HG03457 (cell line): ENCODE measurements around the gene HES7.

ENCODE experiments used
- ATAC-seq: cut with Tn5 transposase; IDR thresholded peaks from one replicate; pipeline ENCODE4 v1.9.1; 2021; ENCODE audit warnings: moderate number of reproducible peaks; ENCODE audit not compliant: unreplicated experiment

The HES7 gene

DNA sequence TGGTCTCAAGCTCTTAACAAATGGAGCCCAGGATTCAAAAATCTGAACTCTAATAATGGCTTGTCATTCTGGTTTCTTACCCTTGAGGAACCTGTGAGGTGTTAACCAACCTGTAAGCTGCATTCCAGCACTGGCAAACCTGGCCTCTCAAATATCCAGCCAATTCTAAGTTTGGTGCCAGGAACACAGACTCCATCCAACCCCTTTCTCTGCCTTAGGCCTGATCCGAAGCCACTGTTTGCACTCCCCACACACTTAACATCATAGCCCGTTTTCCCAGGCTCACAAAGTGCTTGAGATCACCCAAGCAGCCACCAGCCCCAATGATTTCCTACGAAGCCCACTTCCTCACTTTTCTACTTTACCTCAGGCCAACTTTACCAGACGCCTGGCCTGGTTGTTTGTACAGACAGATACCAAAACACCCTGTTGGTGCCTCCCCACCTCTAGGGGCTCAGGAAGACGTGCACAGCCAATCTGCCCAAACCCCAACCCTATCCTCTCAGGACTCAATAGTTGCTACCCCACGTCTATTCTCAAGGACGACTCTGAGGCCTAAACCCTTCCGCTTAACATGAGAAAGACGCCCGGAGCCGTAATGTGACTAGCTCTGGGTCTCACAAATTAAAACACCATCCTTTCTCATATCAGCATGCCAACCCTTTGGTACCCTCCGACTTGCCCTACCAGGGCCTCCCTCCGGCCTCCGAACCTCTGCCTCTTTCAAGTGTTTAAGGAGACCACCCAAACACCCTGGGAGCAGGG, 31.5 kb upstream of the HES7 start:
- ATAC-seq = no peak

DNA sequence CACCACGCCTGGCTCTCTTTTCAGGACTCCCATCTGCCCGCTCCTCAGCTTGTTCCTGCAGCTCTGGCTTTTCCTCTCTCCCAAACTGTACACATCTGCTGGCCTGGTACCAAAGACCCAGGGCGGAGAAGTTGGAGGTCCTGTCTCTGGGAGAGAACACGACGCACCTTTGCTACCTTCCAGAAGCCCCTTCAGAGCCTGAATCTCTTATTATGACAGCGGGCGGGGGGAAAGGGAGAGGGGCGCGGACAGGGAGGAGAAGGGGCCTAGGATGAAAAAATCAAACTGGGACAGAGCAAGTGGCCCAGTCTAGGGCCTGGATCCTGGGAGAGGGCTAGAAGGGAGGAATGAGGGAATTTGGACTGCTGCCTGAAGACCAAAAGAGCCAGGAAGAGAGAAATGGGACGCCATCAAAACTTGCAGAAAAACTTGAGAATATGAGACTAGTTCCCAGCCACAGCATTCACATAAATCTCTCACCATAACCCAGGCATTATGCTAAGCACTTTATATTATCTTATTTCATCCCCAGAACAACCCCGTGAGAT, 30.8 kb upstream of the HES7 start:
- ATAC-seq = no peak

DNA sequence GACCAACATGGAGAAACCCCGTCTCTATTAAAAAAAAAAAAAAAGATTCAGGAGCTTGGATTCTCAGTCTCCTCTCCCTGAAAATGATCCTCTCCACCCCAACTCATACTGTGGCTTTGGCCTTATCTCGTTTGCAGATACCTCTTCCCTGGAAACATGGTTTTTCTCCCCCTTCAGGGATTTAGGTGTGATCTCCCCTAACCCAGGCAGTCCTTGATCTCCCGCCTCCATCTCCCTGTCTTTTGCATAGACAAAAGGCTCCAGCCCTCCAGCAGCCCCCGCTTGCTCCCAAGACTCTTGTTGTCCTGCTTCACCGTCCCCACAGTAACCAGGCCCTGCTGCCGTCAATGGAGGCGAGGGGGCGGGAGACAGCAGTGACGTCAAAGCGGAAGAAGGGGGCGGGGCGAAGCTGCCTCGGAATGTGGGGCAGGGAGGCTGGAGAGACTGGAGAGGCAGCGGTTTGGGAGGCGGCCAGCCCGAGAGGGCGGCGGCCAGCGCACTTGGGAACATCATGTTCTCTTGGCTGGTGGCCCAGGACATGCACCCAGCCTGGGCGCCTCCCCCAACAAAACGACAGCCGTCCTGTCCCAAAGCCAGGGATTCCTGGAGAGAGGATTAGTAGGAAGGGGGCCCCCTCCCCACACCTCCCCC, 30.2 kb upstream of the HES7 start:
- ATAC-seq = no peak

DNA sequence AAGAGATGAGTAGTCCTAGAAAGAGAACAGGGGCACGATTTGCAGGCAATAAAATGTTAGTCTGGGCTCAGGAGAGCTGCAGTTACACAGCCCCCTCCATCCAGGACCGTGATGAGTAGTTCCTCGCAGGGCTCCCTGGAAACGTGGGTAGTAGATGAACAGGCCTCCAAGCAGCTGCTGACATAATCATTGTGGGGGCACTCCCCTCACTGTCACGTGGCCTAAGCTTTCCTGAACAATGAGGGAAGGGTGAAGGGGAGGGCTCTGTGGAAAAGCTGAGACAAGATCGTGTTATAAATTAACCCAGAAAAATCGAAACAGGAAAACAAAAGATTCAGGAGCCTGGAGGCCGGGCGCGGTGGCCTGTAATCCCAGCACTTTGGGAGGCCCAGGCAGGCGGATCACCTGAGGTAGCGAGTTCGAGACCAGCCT, 29.6 kb upstream of the HES7 start:
- ATAC-seq = no peak

DNA sequence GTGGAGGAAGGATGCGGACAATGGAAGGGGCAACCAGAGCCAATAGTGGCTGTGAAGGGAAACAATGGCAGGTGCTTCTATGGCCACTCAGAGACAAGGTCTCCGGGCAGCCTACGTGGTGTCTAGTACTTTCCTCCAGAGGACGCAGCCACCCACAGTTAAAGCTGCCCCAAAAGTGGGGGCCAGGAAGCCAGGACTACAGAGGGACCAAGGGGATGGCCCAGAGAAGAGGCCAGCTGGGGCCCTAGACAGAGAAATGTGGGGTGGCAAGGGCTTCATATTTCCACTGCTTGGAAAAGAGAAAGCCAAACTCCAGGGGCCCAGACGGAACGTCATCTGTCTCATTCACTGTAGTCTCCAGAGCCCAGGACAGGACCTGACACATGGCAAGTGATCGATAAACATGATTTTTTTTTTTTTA, 29.1 kb upstream of the HES7 start:
- ATAC-seq = no peak

DNA sequence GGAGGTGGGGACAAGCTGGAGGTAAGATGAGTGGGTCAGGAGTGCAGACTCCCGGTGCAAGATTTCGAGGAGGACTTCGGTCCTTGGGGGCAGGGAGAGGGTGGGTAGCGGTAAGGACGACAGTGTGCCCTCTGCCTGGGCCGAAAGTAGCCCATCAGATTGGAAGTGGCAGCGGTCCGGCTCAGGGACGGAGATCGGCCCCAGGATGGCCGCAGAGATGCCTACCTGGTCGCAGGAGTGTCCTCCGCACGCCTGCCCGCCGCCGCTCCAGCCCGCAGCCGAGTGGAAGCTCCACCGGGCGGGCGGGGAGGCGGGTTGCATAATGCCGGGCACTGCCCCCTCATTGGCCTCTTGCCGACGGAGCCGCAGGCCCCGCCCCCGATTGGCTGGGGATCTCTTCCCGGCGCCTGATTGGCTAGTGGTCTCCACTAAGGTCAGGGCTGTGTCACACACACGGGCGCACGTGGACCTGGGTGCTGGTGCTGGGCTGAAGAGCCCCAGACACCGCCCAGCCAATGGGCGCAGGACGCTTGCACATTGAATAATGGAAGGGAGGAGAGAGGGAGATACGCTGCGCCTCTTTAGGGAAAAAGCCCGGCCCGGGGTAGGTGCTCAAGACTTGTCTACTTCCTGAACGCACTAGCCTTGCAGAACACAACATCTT, 28.3 kb upstream of the HES7 start, which contains the start of gene PER1:
Gene PER1 (minus strand): TSS at position 293 of the 664 bp plus-strand sequence. CDS start 1,698 bp downstream, outside the sequence.
- no peak for ATAC-seq

DNA sequence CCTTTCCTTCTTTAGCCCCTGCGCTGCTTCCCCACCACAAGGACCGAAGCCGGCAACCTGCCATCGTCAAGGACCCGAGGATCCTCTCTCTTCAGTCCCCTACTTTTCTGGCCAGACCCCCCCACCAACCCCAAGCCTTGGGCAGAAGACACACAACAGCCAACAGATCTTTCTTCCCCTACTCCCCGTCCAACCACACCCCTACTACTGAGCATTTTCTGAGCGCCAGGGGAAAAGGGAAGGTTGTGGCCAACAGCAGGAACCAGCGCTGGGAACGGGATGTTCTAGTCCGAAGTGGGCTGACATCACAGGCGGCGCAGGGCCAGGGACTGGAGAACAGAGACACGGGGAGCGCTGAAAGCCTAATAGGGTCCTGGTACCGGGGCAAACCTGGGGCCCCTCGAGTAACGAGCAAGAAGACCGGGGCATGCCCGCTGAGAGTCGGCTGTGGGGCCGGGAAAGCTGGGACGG, 27.8 kb upstream of the HES7 start:
- no peak for ATAC-seq

DNA sequence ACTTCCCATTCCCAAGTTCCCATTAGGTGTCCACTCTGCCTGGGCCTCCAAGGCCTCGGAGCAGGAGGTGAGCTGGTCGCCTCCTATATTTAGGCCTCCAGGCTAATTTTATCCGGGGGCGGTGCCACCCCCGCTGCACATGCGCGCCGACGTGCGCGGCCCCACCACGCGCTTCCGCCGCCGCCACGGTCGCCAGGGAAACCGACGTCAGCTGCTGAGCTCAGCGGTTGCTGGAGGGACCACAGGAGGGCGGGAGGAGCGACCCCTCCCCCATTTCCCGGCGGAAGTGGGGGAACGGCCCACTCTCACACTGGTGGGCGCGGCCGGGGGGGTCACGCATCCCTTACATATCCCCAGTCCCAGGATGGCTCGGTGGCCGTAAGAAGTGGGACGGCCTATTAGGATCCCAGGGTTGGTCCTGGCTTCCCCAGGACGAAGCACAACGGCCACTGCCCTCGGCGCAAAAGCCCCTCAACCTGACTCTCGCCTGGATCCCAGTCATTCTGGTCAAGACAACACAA, 27.3 kb upstream of the HES7 start:
- ATAC-seq = no peak

DNA sequence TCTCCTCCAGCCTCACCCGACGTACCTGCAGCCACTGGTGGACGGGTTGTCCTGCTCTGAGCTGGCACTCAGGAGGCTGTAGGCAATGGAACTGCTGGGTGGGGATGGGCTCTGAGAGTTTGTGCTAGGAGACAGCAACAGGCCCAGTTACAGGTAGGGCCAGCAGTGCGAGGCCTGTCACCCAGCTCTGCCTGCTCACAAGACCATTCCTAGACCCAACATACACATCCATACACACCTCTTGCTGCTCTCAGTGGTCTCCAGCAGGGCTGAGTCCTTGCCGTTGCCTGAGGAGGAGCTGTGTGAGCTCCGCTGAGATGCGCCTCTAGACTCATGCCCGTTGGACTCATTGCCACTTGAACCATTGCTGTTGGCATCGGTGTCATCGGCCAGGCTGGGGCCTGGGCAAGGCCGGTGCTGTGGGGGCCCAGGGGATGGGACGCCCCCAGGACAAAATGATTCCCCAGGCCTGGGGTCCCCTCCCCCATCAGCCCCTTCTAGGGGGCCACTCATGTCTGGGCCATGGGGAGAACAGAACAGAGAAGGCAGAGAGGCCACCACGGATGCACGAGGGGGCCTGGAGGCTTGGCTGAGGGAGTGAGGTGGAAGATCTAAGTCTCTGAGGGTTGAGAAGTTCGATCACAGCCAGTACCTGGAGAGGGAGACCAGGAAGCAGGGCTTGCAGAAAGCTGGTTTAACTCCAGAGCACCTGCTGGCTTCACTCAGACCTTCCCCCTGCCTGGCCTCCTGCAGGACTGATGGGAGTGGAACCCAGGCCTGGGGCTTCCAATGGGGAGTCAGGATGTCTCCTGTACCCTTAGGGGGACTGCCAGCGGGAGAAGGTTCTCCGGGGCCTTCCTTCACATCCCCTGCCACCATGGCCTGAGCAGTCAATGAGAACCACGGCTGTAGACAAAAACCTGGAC, 26.6 kb upstream of the HES7 start:
- no peak for ATAC-seq

DNA sequence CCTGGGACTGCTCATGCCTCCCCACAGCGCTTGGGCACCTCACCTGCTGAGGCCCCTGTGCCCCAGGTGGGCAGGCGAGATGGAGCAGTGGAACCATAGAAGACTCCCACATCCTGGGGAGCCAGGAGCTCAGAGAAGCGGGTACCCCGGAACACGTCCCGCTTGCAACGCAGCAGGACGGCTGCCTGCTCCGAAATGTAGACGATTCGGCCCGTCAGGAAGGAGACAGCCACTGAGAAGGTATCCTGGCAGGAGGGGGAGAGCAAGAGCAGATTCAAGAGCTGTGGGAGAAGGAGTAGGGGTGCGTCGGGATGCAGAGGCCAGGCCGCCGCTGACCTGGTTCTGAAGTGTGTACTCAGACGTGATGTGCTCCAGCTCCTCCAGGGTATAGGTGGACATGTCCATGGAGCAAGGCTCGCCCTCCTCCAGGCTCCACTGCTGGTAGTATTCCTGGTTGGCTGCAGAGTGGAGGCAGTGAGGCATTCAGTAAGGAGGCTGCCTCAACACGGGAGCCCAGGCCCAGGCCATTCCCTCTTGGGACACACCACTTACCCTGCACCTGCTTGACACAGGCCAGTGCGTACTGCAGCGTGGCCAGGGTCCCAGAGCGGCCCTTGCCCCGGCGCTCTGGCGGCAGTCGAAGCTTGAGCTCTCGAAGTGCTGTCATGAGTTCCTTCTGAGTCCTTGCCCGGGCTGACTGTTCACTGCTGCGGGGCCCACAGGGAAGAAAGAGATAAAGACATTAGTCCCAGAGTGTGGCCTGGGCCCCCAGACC, 25.7 kb upstream of the HES7 start:
- ATAC-seq = no peak

DNA sequence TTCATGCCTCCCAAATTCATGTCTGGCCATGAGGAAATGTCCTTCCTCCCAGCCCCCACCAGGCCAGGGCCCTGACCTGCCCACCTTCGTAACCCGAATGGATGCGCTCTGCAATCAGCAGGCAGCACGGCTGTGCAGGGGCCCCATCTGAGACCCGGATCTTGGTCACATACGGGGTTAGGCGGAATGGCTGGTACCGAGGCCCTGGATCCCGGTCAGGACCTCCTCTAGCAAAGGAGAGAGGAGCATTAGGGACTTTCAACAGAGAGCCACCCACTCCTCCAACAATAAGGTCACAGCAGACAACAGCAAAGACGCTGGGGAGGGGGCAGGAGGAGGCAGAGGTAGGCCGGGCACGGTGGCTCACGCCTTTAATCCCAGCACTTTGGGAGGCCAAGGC, 24.7 kb upstream of the HES7 start:
- no peak for ATAC-seq

DNA sequence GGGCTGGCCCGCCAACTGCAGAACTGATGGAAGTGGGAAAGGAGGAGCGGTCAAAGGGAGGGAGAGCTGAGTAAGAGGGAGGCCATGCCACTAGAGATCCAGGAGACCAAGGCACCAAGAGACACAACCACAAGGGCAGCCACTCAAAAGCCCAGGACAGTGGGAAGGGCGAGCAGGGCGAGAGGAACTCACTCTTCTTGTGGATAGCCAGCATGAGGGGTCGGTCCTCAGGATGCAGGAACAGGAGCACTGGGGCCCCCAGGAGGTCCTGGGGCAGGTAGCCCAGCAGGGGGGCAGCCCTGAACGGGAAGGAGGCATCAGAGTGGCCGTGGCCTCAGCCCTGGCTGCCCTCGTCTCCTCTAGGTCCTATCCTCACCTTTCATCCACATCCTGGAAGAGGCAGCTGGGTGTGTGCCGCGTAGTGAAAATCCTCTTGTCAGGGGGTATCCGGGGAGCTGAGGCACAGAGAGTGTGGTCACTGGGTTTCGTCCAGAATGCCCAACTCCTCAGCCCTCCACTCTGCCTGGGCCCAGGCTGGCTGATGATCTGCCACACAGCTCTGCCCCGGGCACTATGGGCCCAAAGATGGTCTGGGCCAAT, 24.0 kb upstream of the HES7 start:
- ATAC-seq = no peak

DNA sequence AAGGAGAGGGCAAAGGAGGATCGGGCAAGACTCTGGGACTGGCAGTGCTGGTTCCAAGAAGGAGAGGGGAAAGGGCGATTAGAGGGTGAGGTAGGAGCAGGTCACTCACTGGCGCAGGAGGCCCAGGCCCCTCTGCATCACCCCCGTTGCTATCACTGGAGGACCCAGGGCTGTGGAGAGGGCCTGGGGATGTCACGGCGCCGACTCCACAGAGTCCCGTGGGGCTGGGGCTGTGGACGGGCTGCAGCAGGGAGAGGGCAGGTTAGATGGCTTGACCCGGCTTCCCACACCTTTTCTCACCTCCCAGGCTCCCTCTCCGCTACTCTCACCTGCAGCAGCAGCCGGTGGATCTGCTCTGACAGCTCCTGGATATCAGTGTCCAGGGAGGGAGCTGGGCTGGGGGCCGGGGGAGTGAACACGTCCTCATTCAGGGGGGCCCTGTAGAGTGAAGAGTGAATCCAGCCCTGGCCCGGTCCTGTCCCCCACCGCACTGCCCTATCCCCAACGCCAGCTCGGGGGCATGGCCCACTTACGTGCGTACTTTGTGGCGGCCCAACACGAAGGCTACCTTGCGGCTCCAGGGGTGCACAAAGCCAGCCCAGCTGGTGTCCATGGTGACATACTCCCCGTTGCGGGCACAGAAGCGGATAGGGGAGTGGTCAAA, 23.4 kb upstream of the HES7 start:
- no peak for ATAC-seq

DNA sequence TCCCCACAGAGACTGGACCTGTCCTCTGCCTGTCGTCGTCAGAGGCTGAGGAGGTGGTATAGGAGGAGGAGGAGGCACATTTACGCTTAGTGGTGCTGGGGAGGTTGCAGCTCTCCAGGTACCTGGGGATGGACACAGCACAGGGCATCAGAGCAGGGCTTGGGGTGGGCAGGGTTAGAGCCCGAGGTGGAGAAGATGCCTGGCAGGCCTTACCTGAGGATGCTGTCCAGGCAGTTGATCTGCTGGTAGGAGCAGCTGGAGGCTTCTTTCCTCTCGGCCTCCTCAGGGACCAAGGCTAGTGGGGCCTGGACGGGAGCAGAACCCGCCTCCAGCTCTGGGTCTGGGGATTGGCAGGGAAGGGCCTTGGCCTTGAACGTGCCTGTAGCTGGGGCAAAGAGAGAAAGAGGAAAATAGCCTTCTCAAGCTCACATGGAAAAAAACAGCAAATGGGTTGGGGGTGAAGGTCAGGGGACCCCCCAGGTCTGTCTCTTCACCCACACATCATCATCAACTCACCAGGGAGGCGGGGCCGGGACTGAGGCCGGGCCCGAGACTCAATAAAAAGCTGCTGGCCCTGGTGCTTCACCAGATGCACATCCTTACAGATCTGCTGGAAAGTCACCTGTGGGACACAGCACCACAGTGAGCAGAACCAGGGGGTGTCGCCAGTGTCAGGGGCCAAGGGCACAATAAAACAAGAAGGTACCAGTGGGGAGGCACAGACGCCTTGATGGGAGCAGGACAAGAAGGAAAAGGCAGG, 22.7 kb upstream of the HES7 start:
- ATAC-seq = no peak

DNA sequence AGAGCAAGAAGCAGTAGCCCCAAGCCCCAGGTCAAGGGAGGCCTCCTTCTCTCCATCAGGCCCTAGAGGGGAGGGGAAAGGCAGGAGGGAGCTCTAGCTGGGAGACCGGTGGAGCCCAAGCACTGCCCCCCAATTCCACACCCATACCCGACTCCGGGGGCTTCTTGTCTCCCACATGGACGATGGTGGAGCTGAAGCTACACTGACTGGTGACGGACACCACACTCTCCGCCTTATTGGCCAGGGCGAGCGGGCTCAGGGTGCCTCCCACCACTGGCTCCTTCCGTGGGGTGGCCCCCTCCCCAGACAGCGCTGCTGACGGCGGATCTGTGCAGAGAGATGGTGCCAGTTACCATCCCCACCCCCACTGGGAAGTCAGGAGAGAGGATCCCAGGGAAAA, 21.9 kb upstream of the HES7 start:
- no peak for ATAC-seq

DNA sequence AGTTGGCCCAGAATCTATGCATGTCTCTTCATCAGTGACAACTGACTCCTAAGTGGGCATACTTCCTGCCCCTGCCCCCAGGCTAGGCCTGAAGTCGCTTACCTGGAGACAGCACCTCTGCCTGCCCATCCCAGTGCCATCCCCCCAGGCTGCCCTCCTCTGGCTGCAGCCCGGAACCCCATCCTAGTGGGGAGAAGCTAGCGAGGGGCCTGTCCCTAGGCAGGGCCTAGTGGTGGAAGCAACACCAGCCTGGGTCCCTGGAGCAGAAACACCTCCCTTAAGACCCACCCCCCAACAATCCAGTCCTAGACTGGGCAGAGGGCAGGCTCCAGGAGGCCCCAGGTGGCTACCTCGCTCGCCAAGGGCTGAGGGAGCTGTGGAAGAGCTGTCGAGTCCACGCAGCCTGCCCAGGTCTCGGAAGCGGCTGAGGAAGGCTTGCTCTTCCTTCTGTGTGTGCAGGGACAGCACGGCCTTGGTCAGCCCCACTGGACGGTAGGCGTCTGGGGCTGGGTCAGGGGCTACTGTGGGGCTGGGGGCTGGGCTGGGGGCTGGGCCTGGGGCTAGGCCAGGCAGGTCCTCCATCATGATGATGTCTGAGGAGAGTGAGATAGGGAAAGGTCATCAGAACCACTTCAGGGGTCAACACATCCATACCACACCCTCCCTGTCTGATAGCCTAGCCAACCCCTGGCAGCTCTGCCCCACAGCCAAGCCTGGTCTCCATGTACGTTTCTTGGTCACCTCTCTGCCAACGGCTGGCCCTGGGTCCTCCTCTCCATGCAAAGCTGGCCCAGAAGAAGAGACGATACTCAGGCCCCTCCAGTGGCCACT, 20.7 kb upstream of the HES7 start:
- no peak for ATAC-seq
